HG03354 (cell line): ENCODE results near the gene FGF14.
"Not testable (repeated sequence)": the region's sequence is repeated elsewhere in the genome, so short reads cannot be mapped to it uniquely, and the experiment has no call there.

Experiments
- ATAC-seq: cut with Tn5 transposase; IDR thresholded peaks from one replicate; pipeline ENCODE4 v1.9.1; 2021; ENCODE audit warnings: mild to moderate bottlenecking; ENCODE audit not compliant: unreplicated experiment, poor library complexity, severe bottlenecking

Gene FGF14

GRCh38 chr13:102012299-102013293, 389.3 kb downstream of the FGF14 start:
- ATAC-seq, result no peak

GRCh38 chr13:102011455-102011854, 390.4 kb downstream of the FGF14 start:
- ATAC-seq, result not testable (repeated sequence)

GRCh38 chr13:102003848-102004570, 397.8 kb downstream of the FGF14 start:
- ATAC-seq, result no peak

- ATAC-seq, result no peak
Observed at GRCh38 chr13:102002287-102002686, 399.6 kb downstream of the FGF14 start.

- no peak for ATAC-seq
Observed at GRCh38 chr13:102000764-102001163, 401.1 kb downstream of the FGF14 start.

GRCh38 chr13:101998129-101998528, 403.7 kb downstream of the FGF14 start:
- no peak for ATAC-seq

GRCh38 chr13:101996954-101997353, 404.9 kb downstream of the FGF14 start:
- ATAC-seq, result no peak

- ATAC-seq, result no peak
Observed at GRCh38 chr13:101989798-101990350, 412.0 kb downstream of the FGF14 start.

- no peak for ATAC-seq
Observed at GRCh38 chr13:101988140-101988539, 413.7 kb downstream of the FGF14 start.

GRCh38 chr13:101986316-101986715, 415.5 kb downstream of the FGF14 start:
- ATAC-seq, result no peak

GRCh38 chr13:101985321-101985720, 416.5 kb downstream of the FGF14 start:
- no peak for ATAC-seq

- no peak for ATAC-seq
Observed at GRCh38 chr13:101982903-101983302, 418.9 kb downstream of the FGF14 start.

- no peak for ATAC-seq
Observed at GRCh38 chr13:101979825-101980224, 422.0 kb downstream of the FGF14 start.

GRCh38 chr13:101978552-101979315, 423.1 kb downstream of the FGF14 start:
- ATAC-seq, result no peak

GRCh38 chr13:101977475-101977874, 424.4 kb downstream of the FGF14 start:
- ATAC-seq, result no peak

- ATAC-seq, result no peak
Observed at GRCh38 chr13:101972191-101972590, 429.7 kb downstream of the FGF14 start.

- ATAC-seq, result no peak
Observed at GRCh38 chr13:101970341-101970740, 431.5 kb downstream of the FGF14 start.

- no peak for ATAC-seq
Observed at GRCh38 chr13:101967781-101968180, 434.1 kb downstream of the FGF14 start.

GRCh38 chr13:101967216-101967615, 434.6 kb downstream of the FGF14 start:
- ATAC-seq, result no peak

- no peak for ATAC-seq
Observed at GRCh38 chr13:101965096-101965495, 436.8 kb downstream of the FGF14 start.
